K562 (cell line): ENCODE measurements around the gene CDCP1. TPM values are rescaled to one million over a fixed set of nuclear protein-coding genes. Genes with fewer than 3 reads are reported as not detected.
A peak's percentile ranks its signal among the peaks of the same experiment; 100 is the strongest.

Source experiments
- ATAC-seq: fragments of 200-7000 bp; cut with Tn5 transposase; 3 replicates; pipeline ENCODE4 v1.9.1; 2020; ENCODE audit warnings: moderate library complexity
- BruUV-seq: library from RNA; stranded (reverse); fragments of 400-500 nt; replicated peaks from 2 replicates; lab custom pipeline; 2021; lab: Mats Ljungman, UMichigan
- CTCF ChIA-PET: fragments of 300-600 bp; formaldehyde crosslinking; extraction: SDS; loops from one replicate; lab custom pipeline; 2021; ENCODE audit warnings: low intra/inter-chr PET ratio; lab: Yijun Ruan, JAX
- POLR2A ChIA-PET: fragments of 300-600, 350-650 bp; sonication (Branson Sonifier 250); formaldehyde crosslinking; extraction: SDS; loops from one replicate; lab custom pipeline; 2021; ENCODE audit warnings: antibody characterized with exemption, inconsistent platforms; lab: Yijun Ruan, JAX
- DNase-seq, 4 experiments: peaks; one replicate each; pipeline versions ENCODE4 v3.0.0 to v3.0.0-alpha.2; 2011 to 2018; ENCODE audit warnings: low spot score in 3 of 4, mixed read lengths in 3 of 4; ENCODE audit errors: extremely low read depth in 1 of 4
- FAIRE-seq: peaks from 2 replicates; lab custom pipeline; 2011; peaks lifted over from hg19 to GRCh38; lab: Jason Lieb, UNC
- H2AFZ ChIP-seq: 2 replicates; pipeline ENCODE4 v1.6.0; 2011; ENCODE audit warnings: low read depth, low read length, control low read depth, inconsistent platforms
- H3K27ac ChIP-seq: fragments of 200-600 bp; 3 replicates; pipeline ENCODE4 v1.8.0; 2011; ENCODE audit warnings: low read depth, mild to moderate bottlenecking, control low read depth, inconsistent platforms, low read length, moderate library complexity, mixed read lengths; ENCODE audit errors: extremely low read depth
- H3K27me3 ChIP-seq, 2 experiments: fragments of 300-600 bp in 1 of 2; 2 replicates in 1 of 2; 3 replicates in 1 of 2; pipeline versions ENCODE4 v1.6.0 to v1.8.0; 2011; ENCODE audit warnings: inconsistent platforms in 2 of 2, low read length in 2 of 2, mild to moderate bottlenecking in 1 of 2, mixed read lengths in 1 of 2, moderate library complexity in 1 of 2; ENCODE audit not compliant: control insufficient read depth in 2 of 2, insufficient read depth in 2 of 2
- H3K36me3 ChIP-seq: fragments of 300-600 bp; 3 replicates; pipeline ENCODE4 v1.8.0; 2011; ENCODE audit warnings: mild to moderate bottlenecking, low read length, inconsistent platforms; ENCODE audit not compliant: control insufficient read depth, insufficient read depth
- H3K4me1 ChIP-seq, 2 experiments: fragments of 200-600 bp in 1 of 2; replicated peaks in 1 of 2; 2 replicates in 1 of 2; 3 replicates in 1 of 2; pipeline versions ENCODE4 v1.5.1 to v1.8.0; 2011; ENCODE audit warnings: inconsistent platforms in 2 of 2, low read length in 2 of 2, mild to moderate bottlenecking in 1 of 2, mixed read lengths in 1 of 2, moderate library complexity in 1 of 2; ENCODE audit not compliant: control insufficient read depth in 2 of 2, insufficient read depth in 2 of 2
- H3K4me2 ChIP-seq: 2 replicates; pipeline ENCODE4 v1.6.1; 2011; ENCODE audit warnings: low read length, control low read depth, inconsistent platforms, mixed read lengths; ENCODE audit not compliant: insufficient read depth
- H3K4me3 ChIP-seq: fragments of 200-600 bp; sonication (generic), shearing (Covaris generic); 2 replicates; pipeline ENCODE4 v1.5.1; 2016; ENCODE audit warnings: control low read depth, inconsistent platforms
- H3K79me2 ChIP-seq: fragments of 200-600 bp; 3 replicates; pipeline ENCODE4 v1.8.0; 2011; ENCODE audit warnings: low read length, inconsistent platforms; ENCODE audit not compliant: control insufficient read depth, insufficient read depth
- H3K9ac ChIP-seq, 2 experiments: 2 replicates each; pipeline versions ENCODE4 v1.6.0 to v1.6.1; 2011; ENCODE audit warnings: low read depth in 2 of 2, low read length in 2 of 2, control low read depth in 1 of 2, inconsistent platforms in 1 of 2, mild to moderate bottlenecking in 1 of 2, mixed read lengths in 1 of 2; ENCODE audit not compliant: insufficient read depth in 1 of 2
- H3K9me1 ChIP-seq: one replicate; pipeline ENCODE4 v1.6.0; 2011; ENCODE audit warnings: inconsistent platforms, mild to moderate bottlenecking, low read length, moderate library complexity; ENCODE audit not compliant: control insufficient read depth, insufficient read depth
- H3K9me3 ChIP-seq: replicated peaks from 2 replicates; pipeline ENCODE4 v1.5.1; 2011; ENCODE audit warnings: low read depth, low read length, inconsistent platforms; ENCODE audit not compliant: control insufficient read depth, insufficient read depth
- H4K20me1 ChIP-seq: replicated peaks from 2 replicates; pipeline ENCODE4 v1.6.1; 2011; ENCODE audit warnings: low read length, inconsistent platforms, mixed read lengths; ENCODE audit not compliant: control insufficient read depth, insufficient read depth
- ATF3 ChIP-seq, 2 experiments: fragments of 450-650 bp in 1 of 2; sonication (generic) in 1 of 2; formaldehyde crosslinking in 1 of 2; IDR thresholded peaks in 1 of 2; conservative IDR thresholded peaks in 1 of 2; 2 replicates each; pipeline versions ENCODE4 v1.6.1 to v1.8.1; 2016 to 2023; ENCODE audit warnings: mild to moderate bottlenecking in 2 of 2, moderate library complexity in 2 of 2, inconsistent platforms in 1 of 2, missing genetic modification reagents in 1 of 2
- CBFB ChIP-seq: sonication (generic); formaldehyde crosslinking; IDR thresholded peaks from 2 replicates; pipeline ENCODE4 v1.4.0; 2020; ENCODE audit warnings: mild to moderate bottlenecking, missing genetic modification reagents
- CBX3 ChIP-seq, 2 experiments: IDR thresholded peaks; 1 replicate in 1 of 2; 2 replicates in 1 of 2; pipeline ENCODE4 v1.6.1; 2012; ENCODE audit warnings: inconsistent platforms in 2 of 2, low read length in 2 of 2, borderline replicate concordance in 1 of 2, control low read depth in 1 of 2
- ERF ChIP-seq: fragments of 450-650 bp; formaldehyde crosslinking; IDR thresholded peaks from 2 replicates; pipeline ENCODE4 v1.4.0; 2020; ENCODE audit warnings: mild to moderate bottlenecking, mixed read lengths
- HDGF ChIP-seq: fragments of 450-650 bp; IDR thresholded peaks from 2 replicates; pipeline ENCODE4 v1.6.1; 2016
- KDM1A ChIP-seq, 2 experiments: fragments of 450-650 bp; IDR thresholded peaks; 2 replicates each; pipeline ENCODE4 v1.6.1; 2016; ENCODE audit warnings: mild to moderate bottlenecking in 2 of 2
- L3MBTL2 ChIP-seq: fragments of 450-650 bp; IDR thresholded peaks from 2 replicates; pipeline ENCODE4 v1.6.1; 2016; ENCODE audit warnings: mild to moderate bottlenecking, moderate library complexity
- MCM5 ChIP-seq: fragments of 450-650 bp; IDR thresholded peaks from 2 replicates; pipeline ENCODE4 v1.6.1; 2016; ENCODE audit warnings: low read depth
- MEIS2 ChIP-seq: fragments of 450-650 bp; IDR thresholded peaks from 2 replicates; pipeline ENCODE4 v1.6.1; 2014; ENCODE audit warnings: mild to moderate bottlenecking; ENCODE audit not compliant: partially characterized antibody
- MIER1 ChIP-seq: fragments of 450-650 bp; IDR thresholded peaks from 2 replicates; pipeline ENCODE4 v1.6.1; 2016; ENCODE audit warnings: antibody characterized with exemption, mild to moderate bottlenecking, low read depth
- NBN ChIP-seq: fragments of 450-650 bp; IDR thresholded peaks from 2 replicates; pipeline ENCODE4 v1.6.1; 2016; ENCODE audit warnings: low read depth, mild to moderate bottlenecking
- NCOR1 ChIP-seq: fragments of 450-650 bp; IDR thresholded peaks from 2 replicates; pipeline ENCODE4 v1.6.1; 2016; ENCODE audit warnings: mild to moderate bottlenecking, moderate library complexity
- NR2C2 ChIP-seq, 2 experiments: fragments of 200-800 bp in 1 of 2; sonication (Bioruptor generic) in 1 of 2; sonication (generic) in 1 of 2; formaldehyde crosslinking in 1 of 2; IDR thresholded peaks; 2 replicates each; pipeline versions ENCODE4 v1.6.1 to v1.8.0; 2016 to 2022; ENCODE audit warnings: mild to moderate bottlenecking in 1 of 2, missing compliant biosample characterization in 1 of 2, missing genetic modification characterization in 1 of 2, missing genetic modification reagents in 1 of 2
- PTTG1 ChIP-seq: fragments of 450-650 bp; IDR thresholded peaks from 2 replicates; pipeline ENCODE4 v1.6.1; 2016; ENCODE audit warnings: low read depth, mild to moderate bottlenecking, missing genetic modification characterization, missing compliant biosample characterization
- RHOXF2B ChIP-seq: fragments of 250-450 bp; sonication (Bioruptor Pico); conservative IDR thresholded peaks from 2 replicates; pipeline ENCODE4 v1.5.1; 2021
- SMAD4 ChIP-seq: fragments of 250-450 bp; sonication (Bioruptor Pico); conservative IDR thresholded peaks from 2 replicates; pipeline ENCODE4 v1.8.0; 2021; ENCODE audit warnings: inconsistent platforms, mild to moderate bottlenecking, moderate library complexity
- ZNF212 ChIP-seq: fragments of 450-650 bp; formaldehyde crosslinking; IDR thresholded peaks from 2 replicates; pipeline ENCODE4 v1.4.0; 2020; ENCODE audit warnings: mild to moderate bottlenecking
- WGBS: fragments of 100-300 bp; shearing (Covaris generic); methylation state at CpG from one replicate; pipeline ENCODE4 v1.1.6; 2016; ENCODE audit warnings: low coverage, mixed read lengths; ENCODE audit not compliant: insufficient coverage; ENCODE audit errors: missing lambda C conversion rate; 5-methylcytosine and 5-hydroxymethylcytosine counted together
- in situ Hi-C: fragments of 300-500 bp; cut with MboI; formaldehyde crosslinking; loops from 4 replicates; pipeline ENCODE4 v1.15.0; 2018; ENCODE audit warnings: inconsistent platforms, mixed read lengths
- intact Hi-C: fragments of 100-400 bp; cut with micrococcal nuclease; formaldehyde crosslinking; loops from 2 replicates; pipeline ENCODE4 v1.14.2; 2022
- polyA plus RNA-seq, 8 experiments: library from polyadenylated mRNA; depleted of rRNA in 4 of 8; stranded (reverse) in 5 of 8; unstranded in 3 of 8; fragments of >200 nt; fragmentation: Nextera tagmentation in 2 of 8; fragmentation: Illumina TruSeq in 1 of 8; extraction: Ambion mirVana in 2 of 8; extraction: Trizol in 1 of 8; gene quantifications; 2 replicates each; pipeline versions ENCODE4 v1.2.1 to v1.2.3, GENCODE V29; 2011 to 2014; ENCODE audit warnings: inconsistent platforms in 1 of 8, missing spikeins in 1 of 8
- total RNA-seq, 7 experiments: library from RNA; depleted of rRNA in 6 of 7; stranded (reverse); fragments of >200 nt in 6 of 7; fragmentation: Illumina TruSeq in 2 of 7; extraction: Trizol in 2 of 7; gene quantifications; 2 replicates each; pipeline versions ENCODE4 v1.2.1 to v1.2.3, GENCODE V29; 2011 to 2021; ENCODE audit warnings: low replicate concordance in 1 of 7
- TF ChIP-seq, protein P1 (sequence below), 2 experiments: IDR thresholded peaks in 1 of 2; conservative IDR thresholded peaks in 1 of 2; 2 replicates each; pipeline ENCODE4 v1.6.1; 2016; ENCODE audit warnings: low read depth in 2 of 2, mild to moderate bottlenecking in 1 of 2, missing compliant biosample characterization in 1 of 2, missing genetic modification characterization in 1 of 2, moderate library complexity in 1 of 2

Gene CDCP1
- total and polyA plus RNA-seq, 9 of the 15 experiments (the other 6 are each of a cell fraction or from before 2014, with no cell fraction given), result 3.9 to 16.4 (median 5.2) TPM

- in situ Hi-C loops, result no loop called here
- H3K9me1 ChIP-seq, result no peaks in the 10 kb centered on the region
- H3K9me3 ChIP-seq, result peaks cover 2% of the 10 kb centered on the region; the same call in 1 of the 2 replicates
- FAIRE-seq (no peak), ATAC-seq (peak; percentile 34), DNase-seq (no peak)
- peak overlapping the region; percentile 81 for H3K27ac ChIP-seq
- ChIA-PET CTCF (no interaction called here), POLR2A (interaction anchor here (0.6 to 4.0 kb wide), 15 partner anchors 9 to 1685 kb away, joined by 3 to 28 read pairs (median 4); no protein-coding TSS in a partner anchor)
- peak overlapping the region; percentile 87 for H2AFZ ChIP-seq
- H3K27me3 ChIP-seq, result no peaks in the 10 kb centered on the region
- no peaks in the 10 kb centered on the region; the same call in 1 of the 3 replicates for H3K36me3 ChIP-seq
- no peaks in the 10 kb centered on the region for H4K20me1 ChIP-seq
- H3K9ac ChIP-seq, result peak overlapping the region; percentile 26 to 49; a peak in 3 of 4 replicates
- peak overlapping the region; percentile 79 for H3K4me2 ChIP-seq
- BruUV-seq, result no TSS peak
- H3K4me3 ChIP-seq, result no peak overlapping the region
- 42% methylated on average over 6 of the region's 6 CpGs for WGBS
- H3K79me2 ChIP-seq, result peaks cover 59% of the 10 kb centered on the region
- intact Hi-C loops, result no loop called here
- peaks cover 24 to 74% of the 10 kb centered on the region in 2 experiments for H3K4me1 ChIP-seq
- TF ChIP-seq KDM1A (IDR thresholded peaks at IDR 0.05) (0 out of 4 replicates have a peak, but pooled peaks of 1 of the 2 experiments have one; percentile 17), ERF (CRISPR knock-in tag) (0 out of 2 replicates have a peak, but pooled peaks have one; percentile 2), MEIS2 (peak; percentile 19), ZNF212 (CRISPR knock-in tag) (no peak), PTTG1 (tag) (peak; percentile 53; the same call in 1 of the 2 replicates), RHOXF2B (CRISPR knock-in tag) (0 out of 2 replicates have a peak, but pooled peaks have one; percentile 34), L3MBTL2 (0 out of 2 replicates have a peak, but pooled peaks have one; percentile 6), SMAD4 (CRISPR knock-in tag) (peak; percentile 7; the same call in 1 of the 2 replicates), MCM5 (no peak), NBN (no peak), CBFB (CRISPR knock-in tag) (peak; percentile 48; the same call in 1 of the 2 replicates), ATF3 (IDR thresholded peaks at IDR 0.05) (no peak), ATF3 (CRISPR knock-in tag; conservative IDR thresholded peaks at IDR 0.05) (no peak), HDGF (0 out of 2 replicates have a peak, but pooled peaks have one; percentile 50), CBX3 (IDR thresholded peaks at IDR 0.05; ENCODE audit: borderline replicate concordance in 1 of 2, low read length in 2 of 2) (no peak), MIER1 (no peak), NCOR1 (no peak), NR2C2 (CRISPR knock-in tag; IDR thresholded peaks at IDR 0.05) (peak; percentile 58; the same call in 1 of the 2 replicates), NR2C2 (tag; IDR thresholded peaks at IDR 0.05) (no peak)
- TF ChIP-seq, protein P1, sequence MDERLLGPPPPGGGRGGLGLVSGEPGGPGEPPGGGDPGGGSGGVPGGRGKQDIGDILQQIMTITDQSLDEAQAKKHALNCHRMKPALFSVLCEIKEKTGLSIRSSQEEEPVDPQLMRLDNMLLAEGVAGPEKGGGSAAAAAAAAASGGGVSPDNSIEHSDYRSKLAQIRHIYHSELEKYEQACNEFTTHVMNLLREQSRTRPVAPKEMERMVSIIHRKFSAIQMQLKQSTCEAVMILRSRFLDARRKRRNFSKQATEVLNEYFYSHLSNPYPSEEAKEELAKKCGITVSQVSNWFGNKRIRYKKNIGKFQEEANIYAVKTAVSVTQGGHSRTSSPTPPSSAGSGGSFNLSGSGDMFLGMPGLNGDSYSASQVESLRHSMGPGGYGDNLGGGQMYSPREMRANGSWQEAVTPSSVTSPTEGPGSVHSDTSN (CRISPR knock-in tag; IDR thresholded peaks at IDR 0.05; ENCODE audit: low read depth), result no peak
- TF ChIP-seq, protein P1 (tag; conservative IDR thresholded peaks at IDR 0.05; ENCODE audit: low read depth), result 0 out of 2 replicates have a peak, but pooled peaks have one; percentile 6
These were observed 6.6 kb downstream of the CDCP1 start for GRCh38 chr3:45139372-45140140.
